ENCODE measurements around the gene TRHDE.

- TF ChIP-seq OVOL3 (tag by site-specific recombination; IDR thresholded peaks at IDR 0.05) = no peak
- no peak for TF ChIP-seq CTCF (tag by site-specific recombination; IDR thresholded peaks at IDR 0.05)
- no peak for TF ChIP-seq BCL11A (tag by site-specific recombination; IDR thresholded peaks at IDR 0.05; ENCODE audit: low read depth)
- TF ChIP-seq ZNF76 (tag by site-specific recombination; IDR thresholded peaks at IDR 0.05; ENCODE audit: borderline replicate concordance, low read depth) = no peak
- TF ChIP-seq OSR2 (tag by site-specific recombination; IDR thresholded peaks at IDR 0.05) = no peak
- no peak for TF ChIP-seq SETDB1 (IDR thresholded peaks at IDR 0.05; ENCODE audit: insufficient read length, low read length)
Observed at GRCh38 chr12:72578327-72578726, 306.2 kb downstream of the TRHDE start.
